Measurements from ENCODE around the gene KCNV2.
A peak's percentile ranks its signal among the peaks of the same experiment; 100 is the strongest.

KCNV2 gene

GRCh38 chr9:2722715-2723114 lies 5.4 kb downstream of the KCNV2 start:
- H4K8ac ChIP-seq (ENCODE audit: low read depth, low read length), result no peak overlapping the region
- H3K23ac ChIP-seq (ENCODE audit: low read length), result no peak overlapping the region
- no peak overlapping the region for H2BK15ac ChIP-seq (replicated peaks; ENCODE audit: low read depth)
- H3K79me1 ChIP-seq (ENCODE audit: low read length), result no peaks in the 10 kb centered on the region
- DNase-seq, result peak; percentile 65
- H3K4ac ChIP-seq (ENCODE audit: low read depth, low read length), result no peak overlapping the region
- no peaks in the 10 kb centered on the region for H3K79me2 ChIP-seq (ENCODE audit: control insufficient read depth, insufficient read depth, low read length)
- no peak overlapping the region for H3K56ac ChIP-seq (ENCODE audit: low read length)
- H3K4me1 ChIP-seq (ENCODE audit: control insufficient read depth, low read depth, low read length), result peaks cover 4% of the 10 kb centered on the region
- no peak overlapping the region for H3K18ac ChIP-seq (ENCODE audit: low read length)
- no peak overlapping the region for H3K9ac ChIP-seq (ENCODE audit: low read length)
- H2BK120ac ChIP-seq (ENCODE audit: low read depth, low read length), result no peak overlapping the region
- no CpG with 5 or more reads among the region's 2 CpGs for WGBS (ENCODE audit: extremely low coverage, insufficient coverage, low lambda C conversion rate)
- H3K4me3 ChIP-seq (ENCODE audit: low read length), result no peak overlapping the region
- H3K36me3 ChIP-seq (ENCODE audit: control insufficient read depth, insufficient read depth, low read length), result no peaks in the 10 kb centered on the region
- no peak overlapping the region for H3K27ac ChIP-seq (ENCODE audit: low read depth, low read length)
- H3K4me2 ChIP-seq (ENCODE audit: low read length), result no peak overlapping the region
- H2AK5ac ChIP-seq (ENCODE audit: low read length), result no peak overlapping the region
- no peaks in the 10 kb centered on the region for H3K27me3 ChIP-seq (ENCODE audit: insufficient read depth, low read length, poor library complexity)
- H2BK5ac ChIP-seq (ENCODE audit: low read length), result no peak overlapping the region
- no peak overlapping the region for H4K5ac ChIP-seq (ENCODE audit: low read length)

- H2AK5ac ChIP-seq (ENCODE audit: low read length), result no peak overlapping the region
- H3K27me3 ChIP-seq (ENCODE audit: insufficient read depth, low read length, poor library complexity), result no peaks in the 10 kb centered on the region
- no peaks in the 10 kb centered on the region for H3K36me3 ChIP-seq (ENCODE audit: control insufficient read depth, insufficient read depth, low read length)
- no peak overlapping the region for H3K23ac ChIP-seq (ENCODE audit: low read length)
- H2BK120ac ChIP-seq (ENCODE audit: low read depth, low read length), result no peak overlapping the region
- H4K5ac ChIP-seq (ENCODE audit: low read length), result no peak overlapping the region
- no peak overlapping the region for H3K4ac ChIP-seq (ENCODE audit: low read depth, low read length)
- H3K4me3 ChIP-seq (ENCODE audit: low read length), result no peak overlapping the region
- no peak overlapping the region for H2BK5ac ChIP-seq (ENCODE audit: low read length)
- no peak overlapping the region for H3K27ac ChIP-seq (ENCODE audit: low read depth, low read length)
- no peak overlapping the region for H3K56ac ChIP-seq (ENCODE audit: low read length)
- DNase-seq, result no peak
- no peak overlapping the region for H3K9ac ChIP-seq (ENCODE audit: low read length)
- H3K4me1 ChIP-seq (ENCODE audit: control insufficient read depth, low read depth, low read length), result peaks cover 7% of the 10 kb centered on the region
- no peaks in the 10 kb centered on the region for H3K79me1 ChIP-seq (ENCODE audit: low read length)
- no peak overlapping the region for H4K8ac ChIP-seq (ENCODE audit: low read depth, low read length)
- WGBS (ENCODE audit: extremely low coverage, insufficient coverage, low lambda C conversion rate), result no CpG with 5 or more reads among the region's 4 CpGs
- no peak overlapping the region for H2BK15ac ChIP-seq (replicated peaks; ENCODE audit: low read depth)
- no peak overlapping the region for H3K4me2 ChIP-seq (ENCODE audit: low read length)
- no peaks in the 10 kb centered on the region for H3K79me2 ChIP-seq (ENCODE audit: control insufficient read depth, insufficient read depth, low read length)
- no peak overlapping the region for H3K18ac ChIP-seq (ENCODE audit: low read length)
These were observed 6.2 kb downstream of the KCNV2 start for GRCh38 chr9:2723376-2724065.

GRCh38 chr9:2725126-2725525 lies 7.8 kb downstream of the KCNV2 start:
- Histone ChIP-seq H3K23ac (ENCODE audit: low read length) (no peak overlapping the region), H2AK5ac (ENCODE audit: low read length) (no peak overlapping the region), H3K27me3 (ENCODE audit: insufficient read depth, low read length, poor library complexity) (no peaks in the 10 kb centered on the region), H3K18ac (ENCODE audit: low read length) (no peak overlapping the region), H3K9ac (ENCODE audit: low read length) (no peak overlapping the region), H3K79me1 (ENCODE audit: low read length) (no peaks in the 10 kb centered on the region), H4K5ac (ENCODE audit: low read length) (no peak overlapping the region), H3K56ac (ENCODE audit: low read length) (no peak overlapping the region), H2BK15ac (replicated peaks; ENCODE audit: low read depth) (no peak overlapping the region), H3K27ac (ENCODE audit: low read depth, low read length) (no peak overlapping the region), H3K4me1 (ENCODE audit: control insufficient read depth, low read depth, low read length) (peaks cover 7% of the 10 kb centered on the region), H3K4me3 (ENCODE audit: low read length) (no peak overlapping the region), H3K79me2 (ENCODE audit: control insufficient read depth, insufficient read depth, low read length) (no peaks in the 10 kb centered on the region), H3K4me2 (ENCODE audit: low read length) (no peak overlapping the region), H2BK120ac (ENCODE audit: low read depth, low read length) (no peak overlapping the region), H4K8ac (ENCODE audit: low read depth, low read length) (no peak overlapping the region), H3K4ac (ENCODE audit: low read depth, low read length) (no peak overlapping the region), H2BK5ac (ENCODE audit: low read length) (no peak overlapping the region), H3K36me3 (ENCODE audit: control insufficient read depth, insufficient read depth, low read length) (no peaks in the 10 kb centered on the region)
- WGBS (ENCODE audit: extremely low coverage, insufficient coverage, low lambda C conversion rate), result no CpG with 5 or more reads among the region's 4 CpGs
- peak; percentile 58 for DNase-seq

- no peak overlapping the region for H4K5ac ChIP-seq (ENCODE audit: low read length)
- H3K27me3 ChIP-seq (ENCODE audit: insufficient read depth, low read length, poor library complexity), result no peaks in the 10 kb centered on the region
- H3K36me3 ChIP-seq (ENCODE audit: control insufficient read depth, insufficient read depth, low read length), result no peaks in the 10 kb centered on the region
- no peak overlapping the region for H3K9ac ChIP-seq (ENCODE audit: low read length)
- WGBS (ENCODE audit: extremely low coverage, insufficient coverage, low lambda C conversion rate), result no CpG with 5 or more reads among the region's 4 CpGs
- H3K4me1 ChIP-seq (ENCODE audit: control insufficient read depth, low read depth, low read length), result peaks cover 7% of the 10 kb centered on the region
- H2BK5ac ChIP-seq (ENCODE audit: low read length), result no peak overlapping the region
- H2BK120ac ChIP-seq (ENCODE audit: low read depth, low read length), result peak overlapping the region; percentile 10
- H2BK15ac ChIP-seq (replicated peaks; ENCODE audit: low read depth), result no peak overlapping the region
- no peaks in the 10 kb centered on the region for H3K79me1 ChIP-seq (ENCODE audit: low read length)
- peak overlapping the region; percentile 82 for H3K18ac ChIP-seq (ENCODE audit: low read length)
- no peak overlapping the region for H3K23ac ChIP-seq (ENCODE audit: low read length)
- no peak overlapping the region for H4K8ac ChIP-seq (ENCODE audit: low read depth, low read length)
- no peak for DNase-seq
- H3K56ac ChIP-seq (ENCODE audit: low read length), result peak overlapping the region; percentile 2
- peak overlapping the region; percentile 75 for H3K4ac ChIP-seq (ENCODE audit: low read depth, low read length)
- H3K4me3 ChIP-seq (ENCODE audit: low read length), result no peak overlapping the region
- H3K27ac ChIP-seq (ENCODE audit: low read depth, low read length), result no peak overlapping the region
- no peak overlapping the region for H3K4me2 ChIP-seq (ENCODE audit: low read length)
- no peak overlapping the region for H2AK5ac ChIP-seq (ENCODE audit: low read length)
- H3K79me2 ChIP-seq (ENCODE audit: control insufficient read depth, insufficient read depth, low read length), result no peaks in the 10 kb centered on the region
These were observed 8.8 kb downstream of the KCNV2 start for GRCh38 chr9:2725898-2726649.

- Histone ChIP-seq H3K56ac (ENCODE audit: low read length) (no peak overlapping the region), H3K27ac (ENCODE audit: low read depth, low read length) (no peak overlapping the region), H3K79me1 (ENCODE audit: low read length) (no peaks in the 10 kb centered on the region), H4K8ac (ENCODE audit: low read depth, low read length) (no peak overlapping the region), H3K27me3 (ENCODE audit: insufficient read depth, low read length, poor library complexity) (no peaks in the 10 kb centered on the region), H2BK120ac (ENCODE audit: low read depth, low read length) (peak overlapping the region; percentile 10), H3K4ac (ENCODE audit: low read depth, low read length) (peak overlapping the region; percentile 75), H2AK5ac (ENCODE audit: low read length) (no peak overlapping the region), H3K18ac (ENCODE audit: low read length) (peak overlapping the region; percentile 82), H3K36me3 (ENCODE audit: control insufficient read depth, insufficient read depth, low read length) (no peaks in the 10 kb centered on the region), H2BK15ac (replicated peaks; ENCODE audit: low read depth) (no peak overlapping the region), H2BK5ac (ENCODE audit: low read length) (no peak overlapping the region), H4K5ac (ENCODE audit: low read length) (no peak overlapping the region), H3K4me2 (ENCODE audit: low read length) (no peak overlapping the region), H3K4me3 (ENCODE audit: low read length) (no peak overlapping the region), H3K9ac (ENCODE audit: low read length) (no peak overlapping the region), H3K79me2 (ENCODE audit: control insufficient read depth, insufficient read depth, low read length) (no peaks in the 10 kb centered on the region), H3K23ac (ENCODE audit: low read length) (no peak overlapping the region), H3K4me1 (ENCODE audit: control insufficient read depth, low read depth, low read length) (peaks cover 7% of the 10 kb centered on the region)
- peak; percentile 62 for DNase-seq
- no CpG with 5 or more reads among the region's 13 CpGs for WGBS (ENCODE audit: extremely low coverage, insufficient coverage, low lambda C conversion rate)
These were observed 9.5 kb downstream of the KCNV2 start for GRCh38 chr9:2726650-2727340.

Data from mesendoderm (in vitro differentiated cells).